IMR-90 (cell line): ENCODE data around the gene ZFYVE28. TPM values are rescaled to one million over a fixed set of nuclear protein-coding genes. Genes with fewer than 3 reads are reported as not detected.

Experiments
- ATAC-seq: fragments of 200-7000 bp; cut with Tn5 transposase; 2 replicates; pipeline ENCODE4 v1.9.1; 2020; ENCODE audit warnings: low read depth, mild to moderate bottlenecking, moderate library complexity
- BruUV-seq: library from RNA; stranded (reverse); fragments of 400-500 nt; replicated peaks from 2 replicates; lab custom pipeline; 2021; lab: Mats Ljungman, UMichigan
- CTCF ChIA-PET: fragments of 300-600 bp; formaldehyde crosslinking; extraction: SDS; loops from one replicate; lab custom pipeline; 2021; ENCODE audit warnings: antibody characterized with exemption; lab: Yijun Ruan, JAX
- POLR2A ChIA-PET: fragments of 300-600 bp; sonication (Branson Sonifier 250); formaldehyde crosslinking; loops from one replicate; lab custom pipeline; 2022; ENCODE audit warnings: antibody characterized with exemption; ENCODE audit not compliant: unreplicated experiment; lab: Charles Lee
- DNase-seq: peaks from one replicate; pipeline ENCODE4 v3.0.0; 2013
- H2AFZ ChIP-seq: replicated peaks from 2 replicates; pipeline ENCODE3; 2013; ENCODE audit warnings: low read length, mild to moderate bottlenecking; ENCODE audit not compliant: poor library complexity
- H2AK5ac ChIP-seq: 2 replicates; pipeline ENCODE4 v1.6.1; 2013; ENCODE audit warnings: low read depth, low read length, inconsistent platforms
- H2AK9ac ChIP-seq: replicated peaks from 2 replicates; pipeline ENCODE3; 2013; ENCODE audit warnings: mild to moderate bottlenecking, low read depth, low read length, moderate library complexity; ENCODE audit not compliant: poor library complexity
- H2BK120ac ChIP-seq: 2 replicates; pipeline ENCODE4 v1.6.1; 2013; ENCODE audit warnings: low read depth, low read length, inconsistent platforms
- H2BK15ac ChIP-seq: 3 replicates; pipeline ENCODE4 v1.6.1; 2013; ENCODE audit warnings: low read depth, low read length, inconsistent platforms
- H2BK20ac ChIP-seq: 2 replicates; pipeline ENCODE4 v1.6.1; 2013; ENCODE audit warnings: low read depth, mild to moderate bottlenecking, inconsistent platforms, low read length, moderate library complexity
- H2BK5ac ChIP-seq: 2 replicates; pipeline ENCODE4 v1.6.1; 2013; ENCODE audit warnings: mild to moderate bottlenecking, low read depth, low read length, inconsistent platforms; ENCODE audit not compliant: poor library complexity, severe bottlenecking
- H3K14ac ChIP-seq: replicated peaks from 2 replicates; pipeline ENCODE4 v1.6.1; 2013; ENCODE audit warnings: low read depth, low read length, inconsistent platforms
- H3K18ac ChIP-seq: 2 replicates; pipeline ENCODE4 v1.6.1; 2013; ENCODE audit warnings: low read depth, low read length, control low read depth
- H3K23ac ChIP-seq: 2 replicates; pipeline ENCODE4 v1.6.1; 2013; ENCODE audit warnings: low read depth, low read length, inconsistent platforms
- H3K27ac ChIP-seq: 2 replicates; pipeline ENCODE4 v1.5.1; 2013; ENCODE audit warnings: mild to moderate bottlenecking, control low read depth, low read length; ENCODE audit not compliant: insufficient read depth
- H3K27me3 ChIP-seq: 2 replicates; pipeline ENCODE4 v1.6.1; 2013; ENCODE audit warnings: low read length; ENCODE audit not compliant: control insufficient read depth, insufficient read depth
- H3K36me3 ChIP-seq: 2 replicates; pipeline ENCODE4 v1.6.1; 2013; ENCODE audit warnings: low read length, mixed read lengths; ENCODE audit not compliant: control insufficient read depth, insufficient read depth
- H3K4ac ChIP-seq: 2 replicates; pipeline ENCODE4 v1.6.1; 2013; ENCODE audit warnings: low read depth, low read length, inconsistent platforms
- H3K4me1 ChIP-seq: 2 replicates; pipeline ENCODE4 v1.6.1; 2013; ENCODE audit warnings: low read length, mixed read lengths; ENCODE audit not compliant: control insufficient read depth, insufficient read depth
- H3K4me2 ChIP-seq: 2 replicates; pipeline ENCODE4 v1.6.1; 2013; ENCODE audit warnings: low read depth, mild to moderate bottlenecking, control low read depth, low read length, moderate library complexity
- H3K4me3 ChIP-seq: 2 replicates; pipeline ENCODE4 v1.5.1; 2013; ENCODE audit warnings: low read depth, mild to moderate bottlenecking, control low read depth, low read length, moderate library complexity; ENCODE audit not compliant: insufficient read depth
- H3K56ac ChIP-seq: 2 replicates; pipeline ENCODE4 v1.6.1; 2013; ENCODE audit warnings: low read length, inconsistent platforms; ENCODE audit not compliant: insufficient read depth; ENCODE audit errors: extremely low read depth
- H3K79me1 ChIP-seq, 2 experiments: 2 replicates each; pipeline ENCODE4 v1.6.1; 2013; ENCODE audit warnings: low read length in 2 of 2, inconsistent platforms in 1 of 2, low read depth in 1 of 2
- H3K9ac ChIP-seq: 2 replicates; pipeline ENCODE4 v1.6.1; 2013; ENCODE audit warnings: low read depth, low read length, control low read depth
- H3K9me1 ChIP-seq: 2 replicates; pipeline ENCODE4 v1.6.1; 2013; ENCODE audit warnings: low read length, inconsistent platforms; ENCODE audit not compliant: insufficient read depth
- H3K9me3 ChIP-seq: 2 replicates; pipeline ENCODE4 v1.6.1; 2013; ENCODE audit warnings: low read length; ENCODE audit not compliant: control insufficient read depth, insufficient read depth
- H4K20me1 ChIP-seq: 2 replicates; pipeline ENCODE4 v1.6.1; 2013; ENCODE audit warnings: low read length, inconsistent platforms; ENCODE audit not compliant: insufficient read depth
- H4K5ac ChIP-seq: 2 replicates; pipeline ENCODE4 v1.6.1; 2013; ENCODE audit warnings: mild to moderate bottlenecking, low read depth, low read length, control low read depth
- H4K8ac ChIP-seq, 2 experiments: 2 replicates each; pipeline ENCODE4 v1.6.1; 2013; ENCODE audit warnings: low read depth in 2 of 2, low read length in 2 of 2, control low read depth in 1 of 2, inconsistent platforms in 1 of 2
- H4K91ac ChIP-seq: 2 replicates; pipeline ENCODE4 v1.6.1; 2013; ENCODE audit warnings: low read depth, low read length, inconsistent platforms; ENCODE audit not compliant: insufficient read depth
- CHD1 ChIP-seq: IDR thresholded peaks from 2 replicates; pipeline ENCODE4 v1.6.1; 2012; ENCODE audit warnings: low read depth, low read length, improper control_type of control experiment
- WGBS, 2 experiments: methylation state at CpG; one replicate each; pipeline versions ENCODE4 v1.1.5 to v1.1.7; 2013; ENCODE audit warnings: missing lambda C conversion rate in 2 of 2; ENCODE audit not compliant: insufficient read length in 1 of 2; ENCODE audit errors: extremely low coverage in 2 of 2; 5-methylcytosine and 5-hydroxymethylcytosine counted together
- dilution Hi-C: fragments of 300-500 bp; cut with HindIII; formaldehyde crosslinking; loops from one replicate; pipeline ENCODE4 v1.14.3; 2018; ENCODE audit warnings: low sequenced_read_pairs; ENCODE audit not compliant: unreplicated experiment
- in situ Hi-C: fragments of 300-500 bp; cut with MboI; formaldehyde crosslinking; loops from 3 replicates; pipeline ENCODE4 v1.14.3; 2019; ENCODE audit warnings: low sequenced_read_pairs, inconsistent platforms, mixed read lengths
- intact Hi-C: fragments of 100-400 bp; cut with micrococcal nuclease; formaldehyde crosslinking; loops from 2 replicates; pipeline ENCODE4 v1.10.0; 2022
- polyA plus RNA-seq, 3 experiments: library from polyadenylated mRNA; depleted of rRNA; stranded (reverse); fragments of >200 nt; gene quantifications; 2 replicates each; pipeline ENCODE4 v1.2.3, GENCODE V29; 2012; ENCODE audit warnings: low replicate concordance in 1 of 3
- total RNA-seq: library from RNA; depleted of rRNA; stranded (reverse); fragments of >200 nt; gene quantifications from 2 replicates; pipeline ENCODE4 v1.2.3, GENCODE V29; 2012

ZFYVE28 gene
- total and polyA plus RNA-seq, 2 of the 4 experiments (the other 2 are of a cell fraction), result 0.36 to 1.2 TPM

DNA sequence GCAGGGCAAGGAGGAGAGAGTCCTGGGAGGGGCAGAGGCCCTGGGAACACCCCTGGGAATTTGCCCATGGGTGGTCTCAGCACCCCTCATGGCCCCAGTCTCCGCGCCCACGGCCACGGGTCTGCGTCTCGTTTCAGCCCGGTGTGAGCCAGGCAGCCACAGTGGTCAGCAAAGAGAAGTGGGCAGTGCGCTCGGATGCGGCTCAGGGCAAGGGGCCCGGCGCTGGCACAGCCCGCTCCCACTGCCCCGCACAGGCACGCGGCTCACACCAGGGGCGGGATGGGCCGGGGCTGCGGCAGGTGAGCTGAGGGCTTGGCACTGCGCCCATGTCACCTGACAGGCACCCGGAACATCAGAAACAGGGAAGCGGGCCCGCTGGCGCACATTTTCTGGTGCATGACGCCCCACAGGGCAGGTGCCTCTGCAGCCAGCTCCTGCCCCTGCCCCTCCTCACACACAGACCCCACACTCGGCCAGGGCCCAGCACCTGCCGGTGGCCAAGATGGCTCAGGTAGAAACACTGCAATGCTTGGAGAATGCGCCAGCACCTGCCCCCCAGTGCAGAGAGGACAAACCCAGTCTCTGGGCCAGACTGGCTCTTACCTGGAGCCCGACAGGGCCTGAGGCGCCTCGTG, 114.6 kb downstream of the ZFYVE28 start:
- no peak overlapping the region for H3K23ac ChIP-seq
- H4K20me1 ChIP-seq, result no peaks in the 10 kb centered on the region
- DNase-seq (no peak), ATAC-seq (no peak)
- no peak overlapping the region for H4K5ac ChIP-seq
- H2BK120ac ChIP-seq, result no peak overlapping the region
- H3K4ac ChIP-seq, result no peak overlapping the region
- H2BK15ac ChIP-seq, result no peak overlapping the region
- H3K56ac ChIP-seq, result no peak overlapping the region
- no peak overlapping the region for H3K14ac ChIP-seq
- no peak overlapping the region for H2AK5ac ChIP-seq
- no peak overlapping the region for H2AK9ac ChIP-seq
- no peak overlapping the region for H4K91ac ChIP-seq
- no peaks in the 10 kb centered on the region for H3K9me1 ChIP-seq
- no peak for TF ChIP-seq CHD1
- no peak overlapping the region for H3K18ac ChIP-seq
- peaks cover 10% of the 10 kb centered on the region for H3K9me3 ChIP-seq
- no peaks in the 10 kb centered on the region for H3K36me3 ChIP-seq
- WGBS, 2 experiments, result 93% methylated on average over 24 of the region's 31 CpGs; no CpG with 5 or more reads in 1 of the 2 experiments
- no peak overlapping the region for H3K4me3 ChIP-seq
- no peak overlapping the region for H3K27ac ChIP-seq
- dilution Hi-C loops (no loop called here), intact Hi-C loops (no loop called here), in situ Hi-C loops (no loop called here)
- no TSS peak for BruUV-seq
- ChIA-PET POLR2A (no interaction called here), CTCF (no interaction called here)
- H4K8ac ChIP-seq, result no peak overlapping the region
- peaks cover 2% of the 10 kb centered on the region; the same call in 1 of the 2 replicates for H3K4me1 ChIP-seq
- no peaks in the 10 kb centered on the region for H3K79me1 ChIP-seq
- peaks cover 13% of the 10 kb centered on the region for H3K27me3 ChIP-seq
- no peak overlapping the region for H3K9ac ChIP-seq
- H2BK5ac ChIP-seq, result no peak overlapping the region
- no peak overlapping the region for H2BK20ac ChIP-seq
- no peak overlapping the region for H3K4me2 ChIP-seq
- no peak overlapping the region for H2AFZ ChIP-seq
